Measurements from ENCODE around the gene SP3. TPM values are rescaled to one million over a fixed set of nuclear protein-coding genes. Genes with fewer than 3 reads are reported as not detected.

The SP3 gene
- total RNA-seq, 4 donors from 2014 or later = 69.7 to 94.3 (median 87.6) TPM

GRCh38 chr2:174002679-174003078 lies 37.5 kb upstream of the SP3 start:
- Histone ChIP-seq H3K4me3 (no peak overlapping the region), H3K27ac (no peak overlapping the region), H3K4me1 (peaks cover 0 to 37% (median 3%) of the 10 kb centered on the region in 3 donors), H3K27me3 (no peaks in the 10 kb centered on the region), H3K9me3 (no peaks in the 10 kb centered on the region), H3K36me3 (no peaks in the 10 kb centered on the region)
- ATAC-seq = no peak
- no peak for TF ChIP-seq POLR2AphosphoS5 (IDR thresholded peaks at IDR 0.05)
- 87 to 98% methylated on average over 3 to 5 of the region's 5 CpGs for WGBS, 2 donors (ENCODE audit: low coverage in 1 of 2)

GRCh38 chr2:174001107-174001506 lies 35.9 kb upstream of the SP3 start:
- ATAC-seq = no peak
- no peaks in the 10 kb centered on the region for H3K9me3 ChIP-seq
- H3K27me3 ChIP-seq = no peaks in the 10 kb centered on the region
- 46 to 62% methylated on average over 2 of the region's 2 CpGs for WGBS, 2 donors (ENCODE audit: low coverage in 1 of 2)
- peaks cover 4 to 46% (median 4%) of the 10 kb centered on the region in 3 donors for H3K4me1 ChIP-seq
- no peaks in the 10 kb centered on the region for H3K36me3 ChIP-seq
- no peak overlapping the region for H3K4me3 ChIP-seq
- H3K27ac ChIP-seq = no peak overlapping the region
- TF ChIP-seq EP300 (IDR thresholded peaks at IDR 0.05) = no peak
- TF ChIP-seq POLR2AphosphoS5 (IDR thresholded peaks at IDR 0.05) = no peak
- TF ChIP-seq POLR2A (IDR thresholded peaks at IDR 0.05) = no peak
- no peak for TF ChIP-seq CTCF (IDR thresholded peaks at IDR 0.05)

GRCh38 chr2:173999724-174000123 lies 34.6 kb upstream of the SP3 start:
- H3K27ac ChIP-seq = no peak overlapping the region

GRCh38 chr2:173999272-173999671 lies 34.1 kb upstream of the SP3 start:
- Histone ChIP-seq H3K9me3 (no peaks in the 10 kb centered on the region), H3K4me3 (no peak overlapping the region), H3K4me1 (peaks cover 4 to 29% (median 4%) of the 10 kb centered on the region in 3 donors), H3K36me3 (no peaks in the 10 kb centered on the region), H3K27me3 (no peaks in the 10 kb centered on the region), H3K27ac (peak overlapping the region in 2 of 4 donors; percentile 1 to 29)
- ATAC-seq = no peak
- TF ChIP-seq POLR2A (IDR thresholded peaks at IDR 0.05) = no peak
- TF ChIP-seq POLR2AphosphoS5 (IDR thresholded peaks at IDR 0.05) = no peak
- no peak for TF ChIP-seq EP300 (IDR thresholded peaks at IDR 0.05)
- no peak for TF ChIP-seq CTCF (IDR thresholded peaks at IDR 0.05)
- 85 to 100% methylated on average over 1 to 2 of the region's 6 CpGs for WGBS, 2 donors (ENCODE audit: low coverage in 1 of 2)

More at GRCh38 chr2:173999724-174000123, 34.6 kb upstream of the SP3 start:
- Histone ChIP-seq H3K9me3 (no peaks in the 10 kb centered on the region), H3K4me3 (no peak overlapping the region), H3K27me3 (no peaks in the 10 kb centered on the region), H3K36me3 (no peaks in the 10 kb centered on the region), H3K4me1 (peaks cover 4 to 34% (median 4%) of the 10 kb centered on the region in 3 donors)
- TF ChIP-seq EP300 (IDR thresholded peaks at IDR 0.05) (no peak), POLR2A (IDR thresholded peaks at IDR 0.05) (no peak), POLR2AphosphoS5 (IDR thresholded peaks at IDR 0.05) (no peak), CTCF (IDR thresholded peaks at IDR 0.05) (no peak)
- no peak for ATAC-seq
- WGBS, 2 donors (ENCODE audit: low coverage in 1 of 2) = 95 to 100% methylated on average over 2 of the region's 2 CpGs

- TF ChIP-seq EP300 (IDR thresholded peaks at IDR 0.05) = no peak
- TF ChIP-seq POLR2AphosphoS5 (IDR thresholded peaks at IDR 0.05) = no peak
- TF ChIP-seq POLR2A (IDR thresholded peaks at IDR 0.05) = no peak
- no peak for TF ChIP-seq CTCF (IDR thresholded peaks at IDR 0.05)
- H3K27me3 ChIP-seq = no peaks in the 10 kb centered on the region
- H3K4me3 ChIP-seq = no peak overlapping the region
- 68 to 86% methylated on average over 5 to 7 of the region's 7 CpGs for WGBS, 2 donors (ENCODE audit: low coverage in 1 of 2)
- H3K4me1 ChIP-seq = peaks cover 4 to 29% (median 4%) of the 10 kb centered on the region in 3 donors
- peak overlapping the region in 3 of 4 donors; percentile 46 to 56 (median 54) for H3K27ac ChIP-seq
- ATAC-seq = no peak
- H3K36me3 ChIP-seq = no peaks in the 10 kb centered on the region
- no peaks in the 10 kb centered on the region for H3K9me3 ChIP-seq
Observed at GRCh38 chr2:173998386-173998785, 33.2 kb upstream of the SP3 start.

All from gastroesophageal sphincter (tissue), 4 donors.